HCT116 (cell line): Measurements from ENCODE around the gene ZBTB38. TPM values are rescaled to one million over a fixed set of nuclear protein-coding genes. Genes with fewer than 3 reads are reported as not detected.

Source experiments
- ATAC-seq: fragments of 200-7000 bp; cut with Tn5 transposase; 2 replicates; pipeline ENCODE4 v1.9.1; 2020; ENCODE audit warnings: mild to moderate bottlenecking, moderate library complexity
- BruUV-seq: library from RNA; stranded (reverse); fragments of 400-500 nt; replicated peaks from 2 replicates; lab custom pipeline; 2021; lab: Mats Ljungman, UMichigan
- CTCF ChIA-PET: fragments of 300-600 bp; sonication (Branson Sonifier 250); formaldehyde crosslinking; loops from one replicate; lab custom pipeline; 2021; ENCODE audit warnings: antibody characterized with exemption; lab: Charles Lee
- POLR2A ChIA-PET: fragments of 300-600, 350-600 bp; sonication (Branson Sonifier 250); formaldehyde crosslinking; loops from one replicate; lab custom pipeline; 2021; ENCODE audit warnings: antibody characterized with exemption; lab: Charles Lee
- RAD21 ChIA-PET, 2 experiments: fragments of 300-600 bp; sonication (Branson Sonifier 250); formaldehyde crosslinking; loops; one replicate each; lab custom pipeline; 2023; ENCODE audit warnings: low total read pairs in 2 of 2; ENCODE audit not compliant: uncharacterized antibody in 2 of 2, unreplicated experiment in 2 of 2, low non-redundant PET in 1 of 2; lab: Charles Lee
- DNase-seq: peaks from one replicate; pipeline ENCODE4 v3.0.0-alpha.2; 2010; ENCODE audit warnings: low read depth, low spot score
- H2AFZ ChIP-seq: fragments of 200-600 bp; shearing (Covaris generic), sonication (generic); 2 replicates; pipeline ENCODE4 v1.6.1; 2017; ENCODE audit warnings: low read depth, mixed run types, mixed read lengths, antibody characterized with exemption, low read length; ENCODE audit not compliant: poor library complexity, severe bottlenecking
- H3K27ac ChIP-seq: 2 replicates; pipeline ENCODE4 v1.5.1; 2012; ENCODE audit warnings: low read depth, low read length
- H3K27me3 ChIP-seq: fragments of 200-600 bp; sonication (generic); 2 replicates; pipeline ENCODE4 v1.6.1; 2016; ENCODE audit warnings: mixed run types, low read length, mixed read lengths; ENCODE audit not compliant: insufficient read depth
- H3K36me3 ChIP-seq, 2 experiments: fragments of 200-500 bp in 1 of 2; fragments of 200-600 bp in 1 of 2; sonication (Bioruptor generic) in 1 of 2; sonication (generic) in 1 of 2; 2 replicates each; pipeline versions ENCODE4 v1.5.1 to v1.6.1; 2014 to 2016; ENCODE audit warnings: low read length in 2 of 2, inconsistent platforms in 1 of 2, mixed read lengths in 1 of 2, mixed run types in 1 of 2; ENCODE audit not compliant: insufficient read depth in 2 of 2, control insufficient read depth in 1 of 2
- H3K4me1 ChIP-seq, 2 experiments: fragments of 200-600 bp in 1 of 2; sonication (generic) in 1 of 2; 2 replicates each; pipeline versions ENCODE4 v1.5.1 to v1.6.1; 2012 to 2017; ENCODE audit warnings: low read length in 2 of 2, inconsistent platforms in 1 of 2, mild to moderate bottlenecking in 1 of 2, mixed read lengths in 1 of 2, mixed run types in 1 of 2, moderate library complexity in 1 of 2; ENCODE audit not compliant: insufficient read depth in 2 of 2, control insufficient read depth in 1 of 2
- H3K4me2 ChIP-seq: fragments of 200-600 bp; sonication (generic); 2 replicates; pipeline ENCODE4 v1.6.1; 2017; ENCODE audit warnings: mixed run types, low read length, mixed read lengths
- H3K4me3 ChIP-seq, 2 experiments: fragments of 200-600 bp in 1 of 2; sonication (generic) in 1 of 2; replicated peaks in 1 of 2; 2 replicates each; pipeline ENCODE4 v1.5.1; 2011 to 2016; ENCODE audit warnings: low read length in 2 of 2, control low read depth in 1 of 2, low read depth in 1 of 2, mild to moderate bottlenecking in 1 of 2, mixed read lengths in 1 of 2, mixed run types in 1 of 2
- H3K79me2 ChIP-seq: fragments of 200-600 bp; sonication (generic); 2 replicates; pipeline ENCODE4 v1.6.1; 2017; ENCODE audit warnings: mild to moderate bottlenecking, mixed run types, low read length, moderate library complexity, mixed read lengths; ENCODE audit not compliant: insufficient read depth
- H3K9ac ChIP-seq: fragments of 200-600 bp; sonication (generic); 2 replicates; pipeline ENCODE4 v1.6.1; 2016; ENCODE audit warnings: low read length, mixed read lengths
- H3K9me2 ChIP-seq: fragments of 200-600 bp; sonication (generic), shearing (Covaris generic); 2 replicates; pipeline ENCODE4 v1.6.1; 2017; ENCODE audit warnings: mixed run types, mild to moderate bottlenecking, moderate library complexity; ENCODE audit not compliant: insufficient read depth
- H3K9me3 ChIP-seq, 2 experiments: fragments of 200-500 bp in 1 of 2; fragments of 200-600 bp in 1 of 2; sonication (Bioruptor generic) in 1 of 2; sonication (generic) in 1 of 2; 2 replicates each; pipeline ENCODE4 v1.6.1; 2014 to 2017; ENCODE audit warnings: low read length in 2 of 2, mixed read lengths in 2 of 2, inconsistent platforms in 1 of 2, low read depth in 1 of 2, mild to moderate bottlenecking in 1 of 2, mixed run types in 1 of 2, moderate library complexity in 1 of 2; ENCODE audit not compliant: control insufficient read depth in 1 of 2, insufficient read depth in 1 of 2
- H4K20me1 ChIP-seq: fragments of 200-600 bp; sonication (generic), shearing (Covaris generic); 2 replicates; pipeline ENCODE4 v1.6.1; 2017; ENCODE audit warnings: mixed run types, mild to moderate bottlenecking, moderate library complexity; ENCODE audit not compliant: insufficient read depth
- ATF3 ChIP-seq: IDR thresholded peaks from 2 replicates; pipeline ENCODE4 v1.6.1; 2012
- CBX3 ChIP-seq: IDR thresholded peaks from 2 replicates; pipeline ENCODE4 v1.6.1; 2012; ENCODE audit warnings: low read depth
- CEBPB ChIP-seq: IDR thresholded peaks from 2 replicates; pipeline ENCODE4 v1.6.1; 2012; ENCODE audit warnings: low read depth
- CTCF ChIP-seq, 3 experiments: fragments of 200-600 bp in 1 of 3; sonication (generic) in 1 of 3; IDR thresholded peaks in 2 of 3; conservative IDR thresholded peaks in 1 of 3; 2 replicates each; pipeline ENCODE4 v1.5.1; 2012 to 2017; ENCODE audit warnings: low read depth in 2 of 3, low read length in 2 of 3, antibody characterized with exemption in 1 of 3, borderline replicate concordance in 1 of 3, control low read depth in 1 of 3, mild to moderate bottlenecking in 1 of 3, mixed read lengths in 1 of 3, mixed run types in 1 of 3, moderate library complexity in 1 of 3; ENCODE audit not compliant: insufficient read depth in 1 of 3
- ELF1 ChIP-seq: IDR thresholded peaks from 2 replicates; pipeline ENCODE4 v1.6.1; 2012; ENCODE audit warnings: low read depth, borderline replicate concordance
- EZH2phosphoT487 ChIP-seq: fragments of 200-600 bp; IDR thresholded peaks from 2 replicates; pipeline ENCODE4 v1.6.1; 2018; ENCODE audit warnings: antibody characterized with exemption, borderline replicate concordance
- FOSL1 ChIP-seq: IDR thresholded peaks from 2 replicates; pipeline ENCODE4 v1.6.1; 2012; ENCODE audit warnings: low read depth
- MAX ChIP-seq: IDR thresholded peaks from 2 replicates; pipeline ENCODE4 v1.6.1; 2012
- POLR2A ChIP-seq: IDR thresholded peaks from 2 replicates; pipeline ENCODE4 v1.7.0; 2011; ENCODE audit warnings: borderline replicate concordance; ENCODE audit not compliant: insufficient read depth, insufficient read length; ENCODE audit errors: extremely low read depth
- REST ChIP-seq: IDR thresholded peaks from 2 replicates; pipeline ENCODE4 v1.6.1; 2012; ENCODE audit warnings: low read depth
- SIN3A ChIP-seq: IDR thresholded peaks from 2 replicates; pipeline ENCODE4 v1.6.1; 2012; ENCODE audit warnings: low read depth
- SRF ChIP-seq: IDR thresholded peaks from 2 replicates; pipeline ENCODE4 v1.6.1; 2012; ENCODE audit warnings: low read depth
- YY1 ChIP-seq: IDR thresholded peaks from 2 replicates; pipeline ENCODE4 v1.6.1; 2011; ENCODE audit warnings: low read length, low read depth, moderate library complexity, mild to moderate bottlenecking; ENCODE audit not compliant: insufficient replicate concordance; ENCODE audit errors: extremely low read depth
- ZBTB33 ChIP-seq: IDR thresholded peaks from 2 replicates; pipeline ENCODE4 v1.6.1; 2011; ENCODE audit warnings: mild to moderate bottlenecking, low read length, moderate library complexity; ENCODE audit not compliant: insufficient replicate concordance; ENCODE audit errors: extremely low read depth
- ZFX ChIP-seq: fragments of 450-650 bp; IDR thresholded peaks from 2 replicates; pipeline ENCODE4 v1.6.1; 2017
- intact Hi-C: fragments of 100-400 bp; cut with micrococcal nuclease; formaldehyde crosslinking; loops from 2 replicates; pipeline ENCODE4 v1.10.0; 2022
- total RNA-seq: library from RNA; stranded (reverse); gene quantifications from one replicate; pipeline ENCODE4 v1.2.1, GENCODE V29; 2021; ENCODE audit not compliant: unreplicated experiment

Gene ZBTB38
- total RNA-seq, 1 experiment from 2014 or later = 33.5 TPM

- TF ChIP-seq REST = no peak
- no peak for TF ChIP-seq YY1
- no peak for TF ChIP-seq ZFX
- TF ChIP-seq, all 23 proteins: peak for 0
Observed at GRCh38 chr3:141413391-141413790, 45.1 kb downstream of the ZBTB38 start (continued).

GRCh38 chr3:141413801-141414689 is 45.7 kb downstream of the ZBTB38 start:
- no TSS peak for BruUV-seq
- Histone ChIP-seq H3K9me3 (no peaks in the 10 kb centered on the region), H3K4me2 (no peak overlapping the region), H3K4me3 (no peak overlapping the region), H3K9me2 (no peaks in the 10 kb centered on the region), H4K20me1 (no peaks in the 10 kb centered on the region), H3K36me3 (no peaks in the 10 kb centered on the region), H3K79me2 (no peaks in the 10 kb centered on the region), H2AFZ (no peak overlapping the region), H3K9ac (no peak overlapping the region), H3K27ac (no peak overlapping the region), H3K4me1 (peaks cover 0 to 7% of the 10 kb centered on the region in 2 experiments; a peak in 1 of 4 replicates), H3K27me3 (no peaks in the 10 kb centered on the region)
- intact Hi-C loops = no loop called here
- RAD21 ChIA-PET = no interaction called here
- POLR2A ChIA-PET = no interaction called here
- CTCF ChIA-PET = no interaction called here
- no peak for DNase-seq
- no peak for ATAC-seq
- no peak for TF ChIP-seq CBX3
- TF ChIP-seq FOSL1 = no peak
- TF ChIP-seq YY1 = no peak
- TF ChIP-seq MAX = no peak
- TF ChIP-seq CEBPB = no peak
- no peak for TF ChIP-seq ATF3
- no peak for TF ChIP-seq ELF1
- TF ChIP-seq ZBTB33 = no peak
- TF ChIP-seq POLR2A = no peak
- TF ChIP-seq EZH2phosphoT487 = no peak
- no peak for TF ChIP-seq SRF
- TF ChIP-seq SIN3A = no peak
- no peak for TF ChIP-seq CTCF (IDR thresholded peaks at IDR 0.05 in 2 of 3, conservative IDR thresholded peaks at IDR 0.05 in 1 of 3; ENCODE audit: borderline replicate concordance in 1 of 3, insufficient read depth in 1 of 3, low read depth in 2 of 3, low read length in 2 of 3)
